GM19193 (cell line): ENCODE results near the gene TBC1D22A.

Experiments used
- POLR2A ChIP-seq: IDR thresholded peaks from 4 replicates; pipeline ENCODE4 v1.6.1; 2011; ENCODE audit not compliant: insufficient read depth, insufficient read length; ENCODE audit errors: extremely low read depth

Gene TBC1D22A

GRCh38 chr22:46893281-46894020, 131.0 kb downstream of the TBC1D22A start:
- no peak for TF ChIP-seq POLR2A

- TF ChIP-seq POLR2A, result no peak
Observed at GRCh38 chr22:46894081-46894671, 131.7 kb downstream of the TBC1D22A start.

GRCh38 chr22:46894851-46895640, 132.6 kb downstream of the TBC1D22A start:
- TF ChIP-seq POLR2A, result no peak

DNA sequence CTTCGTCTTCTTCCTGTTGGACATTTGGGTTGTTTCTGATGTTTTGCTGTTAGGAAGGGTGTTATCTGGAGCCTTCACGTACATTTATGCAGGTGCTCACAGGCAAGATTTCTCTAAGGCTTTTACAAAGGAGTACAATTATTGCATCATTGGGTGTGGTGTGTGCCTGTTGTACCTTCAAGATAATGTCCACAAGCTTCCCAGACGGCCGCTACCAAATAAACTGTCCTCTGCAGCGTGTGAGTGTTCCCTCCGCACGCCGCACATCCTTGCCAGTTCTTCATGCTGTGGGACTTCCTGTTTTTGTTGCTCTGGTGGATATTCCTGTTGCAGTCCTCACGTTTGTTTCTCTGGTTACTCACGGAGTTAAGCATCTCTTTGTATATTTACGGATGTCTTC, 133.3 kb downstream of the TBC1D22A start:
- no peak for TF ChIP-seq POLR2A

DNA sequence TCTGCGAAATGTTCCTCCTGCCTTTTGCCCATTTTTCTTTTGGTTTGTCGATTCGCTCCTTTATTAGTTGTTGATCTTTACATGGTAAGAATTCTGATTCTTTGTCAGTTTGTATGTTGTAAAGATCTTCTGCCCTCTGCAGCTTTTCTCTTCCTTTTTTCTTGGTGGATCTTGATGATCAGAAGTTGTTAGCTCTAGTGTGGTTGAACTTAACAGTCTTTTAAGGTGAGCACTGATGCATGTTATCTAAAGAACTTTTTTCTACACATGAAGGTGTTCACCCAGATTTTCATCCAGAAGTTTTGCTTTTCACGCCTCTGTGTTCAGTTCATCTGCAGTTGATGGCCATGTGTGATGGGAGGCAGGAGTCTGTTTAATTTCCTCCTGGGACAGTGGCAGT, 133.7 kb downstream of the TBC1D22A start:
- TF ChIP-seq POLR2A, result no peak

- TF ChIP-seq POLR2A, result no peak
Observed at GRCh38 chr22:46896568-46897245, 134.3 kb downstream of the TBC1D22A start.

DNA sequence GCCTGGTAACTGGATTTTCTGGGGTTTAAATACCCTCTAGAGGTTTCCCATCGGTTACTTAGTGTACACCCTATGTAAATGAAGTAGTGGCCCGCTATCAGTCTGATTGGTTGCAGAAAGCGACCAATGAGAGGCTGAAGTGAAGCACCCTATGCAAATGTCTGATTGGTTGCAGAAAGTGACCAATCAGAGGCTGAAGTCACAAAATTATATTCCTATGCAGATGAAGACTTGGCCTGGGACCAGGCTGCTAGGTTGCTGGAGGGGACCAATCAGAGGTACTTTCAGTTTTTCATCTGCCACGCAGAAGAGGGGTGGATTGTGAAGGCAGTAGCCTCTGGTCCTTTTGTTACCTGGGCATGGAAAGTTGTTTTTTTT, 134.8 kb downstream of the TBC1D22A start:
- TF ChIP-seq POLR2A, result no peak

- TF ChIP-seq POLR2A, result no peak
Observed at GRCh38 chr22:46900549-46900948, 138.1 kb downstream of the TBC1D22A start.

- TF ChIP-seq POLR2A, result no peak
Observed at GRCh38 chr22:46902436-46902835, 140.0 kb downstream of the TBC1D22A start.

GRCh38 chr22:46902998-46903916, 140.8 kb downstream of the TBC1D22A start:
- no peak for TF ChIP-seq POLR2A

GRCh38 chr22:46905415-46905814, 143.0 kb downstream of the TBC1D22A start:
- no peak for TF ChIP-seq POLR2A

DNA sequence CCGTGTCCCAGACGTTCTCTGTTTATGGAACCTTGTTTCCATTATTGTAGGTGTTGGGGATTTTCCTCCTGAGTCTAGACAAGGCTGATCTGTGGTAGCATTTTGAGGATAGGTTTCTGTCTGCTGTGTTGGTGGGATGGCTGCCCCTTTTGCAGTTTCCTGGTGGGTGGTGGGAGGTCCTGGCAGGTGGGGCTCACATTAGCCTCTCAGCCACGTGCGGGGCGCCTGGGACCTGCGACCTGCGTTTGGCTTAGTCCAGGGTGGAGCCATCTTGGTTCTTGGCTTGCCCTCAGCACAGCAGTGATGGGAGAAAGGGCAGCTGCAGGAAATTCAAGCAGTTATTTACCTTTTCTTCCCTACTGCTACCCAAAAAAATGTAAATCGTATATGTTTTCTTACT, 143.4 kb downstream of the TBC1D22A start:
- no peak for TF ChIP-seq POLR2A

DNA sequence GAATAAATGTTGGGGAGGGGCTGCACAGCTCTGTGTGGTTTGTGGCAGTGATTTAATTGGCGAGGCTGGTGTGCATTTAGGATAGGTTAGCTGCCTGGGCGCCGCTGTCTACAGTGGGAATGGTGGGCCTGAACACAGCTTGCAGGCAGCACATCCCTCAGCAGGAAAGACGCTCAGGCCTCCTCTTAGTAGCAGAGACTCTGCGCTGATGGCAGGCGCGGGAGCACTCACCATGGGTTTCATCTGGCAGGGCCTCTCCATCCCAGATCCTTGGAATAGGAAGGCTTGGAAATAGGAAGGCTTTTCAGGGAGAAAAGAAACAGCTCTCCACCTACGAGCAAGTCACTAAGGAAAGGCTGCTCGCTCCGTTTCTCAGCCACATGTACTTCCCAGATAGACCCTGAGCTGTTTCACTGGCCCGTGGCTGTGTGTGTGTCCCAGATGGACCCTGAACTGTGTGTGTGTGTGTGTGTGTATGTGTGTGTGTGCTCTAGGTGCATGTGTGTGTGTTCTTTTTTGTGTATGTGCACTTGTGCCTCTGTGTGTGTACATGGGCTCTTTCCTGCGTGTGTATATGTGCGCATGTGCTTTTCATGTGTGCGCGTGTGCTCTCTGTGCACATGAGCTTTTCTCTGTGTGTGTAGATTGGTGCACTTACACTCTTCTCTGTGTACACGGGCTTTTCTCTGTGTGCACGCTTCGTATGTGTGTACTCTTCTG, 144.0 kb downstream of the TBC1D22A start:
- no peak for TF ChIP-seq POLR2A
